ENCODE data around the gene GPHN.

GPHN gene

GRCh38 chr14:66507722-66508546 lies at the start of gene GPHN:
GPHN (plus strand) TSS chr14:66508147.
- peak; percentile 100 for DNase-seq (ENCODE audit: low read depth)
- H3K4me3 ChIP-seq (ENCODE audit: low read length) = peak within 1 kb of the TSS; percentile 97
- TF ChIP-seq, protein P1, sequence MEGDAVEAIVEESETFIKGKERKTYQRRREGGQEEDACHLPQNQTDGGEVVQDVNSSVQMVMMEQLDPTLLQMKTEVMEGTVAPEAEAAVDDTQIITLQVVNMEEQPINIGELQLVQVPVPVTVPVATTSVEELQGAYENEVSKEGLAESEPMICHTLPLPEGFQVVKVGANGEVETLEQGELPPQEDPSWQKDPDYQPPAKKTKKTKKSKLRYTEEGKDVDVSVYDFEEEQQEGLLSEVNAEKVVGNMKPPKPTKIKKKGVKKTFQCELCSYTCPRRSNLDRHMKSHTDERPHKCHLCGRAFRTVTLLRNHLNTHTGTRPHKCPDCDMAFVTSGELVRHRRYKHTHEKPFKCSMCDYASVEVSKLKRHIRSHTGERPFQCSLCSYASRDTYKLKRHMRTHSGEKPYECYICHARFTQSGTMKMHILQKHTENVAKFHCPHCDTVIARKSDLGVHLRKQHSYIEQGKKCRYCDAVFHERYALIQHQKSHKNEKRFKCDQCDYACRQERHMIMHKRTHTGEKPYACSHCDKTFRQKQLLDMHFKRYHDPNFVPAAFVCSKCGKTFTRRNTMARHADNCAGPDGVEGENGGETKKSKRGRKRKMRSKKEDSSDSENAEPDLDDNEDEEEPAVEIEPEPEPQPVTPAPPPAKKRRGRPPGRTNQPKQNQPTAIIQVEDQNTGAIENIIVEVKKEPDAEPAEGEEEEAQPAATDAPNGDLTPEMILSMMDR (IDR thresholded peaks at IDR 0.05; ENCODE audit: insufficient read depth, low read depth, low read length, missing control alignments) = peak; percentile 35

DNA sequence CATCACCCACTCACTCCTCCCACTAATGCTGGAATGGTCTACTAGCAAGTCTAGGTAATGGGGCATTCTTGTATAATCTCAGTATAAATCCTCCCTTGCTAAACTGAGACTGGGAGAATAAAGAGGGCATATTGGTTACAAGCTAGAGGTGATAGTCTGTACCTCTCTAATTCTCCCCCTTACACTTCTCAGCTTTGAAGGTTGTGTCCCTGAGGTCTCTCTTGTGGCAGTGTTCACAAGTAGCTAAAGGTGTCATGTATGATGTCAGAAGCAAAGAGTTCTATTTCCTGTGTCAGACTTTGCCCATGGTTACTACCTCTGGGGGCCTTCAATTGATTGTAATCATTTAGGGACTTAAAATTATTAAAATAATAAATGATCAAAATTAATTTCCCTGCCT lies 48.3 kb upstream of the GPHN start:
- no peak for DNase-seq (ENCODE audit: low read depth)
- H3K4me3 ChIP-seq (ENCODE audit: low read length) = no peak overlapping the region
- TF ChIP-seq, protein P1 (IDR thresholded peaks at IDR 0.05; ENCODE audit: insufficient read depth, low read depth, low read length, missing control alignments) = no peak

- TF ChIP-seq, protein P1 (IDR thresholded peaks at IDR 0.05; ENCODE audit: insufficient read depth, low read depth, low read length, missing control alignments) = no peak
- no peak overlapping the region for H3K4me3 ChIP-seq (ENCODE audit: low read length)
- no peak for DNase-seq (ENCODE audit: low read depth)
These were observed 43.7 kb upstream of the GPHN start for GRCh38 chr14:66464261-66464660.

DNA sequence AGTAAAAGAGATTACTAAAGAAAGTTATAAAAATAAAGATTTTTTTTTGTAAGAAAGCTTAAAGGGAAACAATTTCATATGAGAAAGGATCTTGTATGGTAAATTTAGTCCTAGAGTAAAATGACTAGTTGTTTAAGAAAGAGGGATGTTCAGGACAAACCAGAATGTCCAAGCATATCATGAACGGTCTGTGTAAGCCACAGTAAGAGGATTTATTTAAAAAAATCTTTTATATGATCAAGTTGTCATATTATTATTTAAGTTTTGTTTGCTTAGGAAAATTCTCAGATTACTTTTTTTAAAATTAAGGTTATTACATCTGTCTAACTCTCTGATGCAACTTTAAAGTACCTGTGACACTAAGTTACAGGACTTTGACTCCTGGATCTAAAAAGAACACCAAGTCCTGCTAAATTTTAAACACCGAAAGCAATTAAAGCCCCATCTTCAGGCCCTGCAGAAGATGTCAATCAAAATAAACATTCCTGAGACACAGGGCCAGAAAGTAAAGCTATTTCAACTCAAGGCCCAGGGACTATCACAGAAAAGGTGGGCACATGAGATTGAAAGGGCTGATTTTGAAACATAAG lies 39.1 kb upstream of the GPHN start:
- no peak overlapping the region for H3K4me3 ChIP-seq (ENCODE audit: low read length)
- no peak for DNase-seq (ENCODE audit: low read depth)
- TF ChIP-seq, protein P1 (IDR thresholded peaks at IDR 0.05; ENCODE audit: insufficient read depth, low read depth, low read length, missing control alignments) = no peak

DNA sequence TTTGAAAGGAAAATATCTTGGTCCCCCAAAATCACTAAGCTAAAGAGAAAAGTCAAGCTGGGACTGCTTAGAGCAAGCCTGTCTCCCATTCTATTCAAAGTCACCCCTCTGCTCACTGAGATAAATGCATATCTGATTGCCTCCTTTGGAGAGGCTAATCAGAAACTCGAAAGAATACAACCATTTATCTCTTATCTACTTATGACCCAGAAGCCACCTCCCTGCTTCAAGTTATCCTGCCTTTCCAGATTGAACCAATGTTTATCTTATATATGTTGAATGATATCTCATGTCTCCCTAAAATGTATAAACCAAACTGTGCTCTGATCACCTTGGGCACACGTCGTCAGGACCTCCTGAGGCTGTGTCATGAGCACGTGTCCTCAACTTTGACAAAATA lies 36.4 kb upstream of the GPHN start:
- no peak for DNase-seq (ENCODE audit: low read depth)
- H3K4me3 ChIP-seq (ENCODE audit: low read length) = no peak overlapping the region
- TF ChIP-seq, protein P1 (IDR thresholded peaks at IDR 0.05; ENCODE audit: insufficient read depth, low read depth, low read length, missing control alignments) = no peak

GRCh38 chr14:66472251-66472650 lies 35.7 kb upstream of the GPHN start:
- TF ChIP-seq, protein P1 (IDR thresholded peaks at IDR 0.05; ENCODE audit: insufficient read depth, low read depth, low read length, missing control alignments) = no peak
- no peak overlapping the region for H3K4me3 ChIP-seq (ENCODE audit: low read length)
- no peak for DNase-seq (ENCODE audit: low read depth)

Data from epithelial cell of esophagus (primary cell).